Mucosa of descending colon (tissue), 3 donors: ENCODE measurements around the gene CASP14. TPM values are rescaled to one million over a fixed set of nuclear protein-coding genes. Genes with fewer than 3 reads are reported as not detected.

Source experiments
- ATAC-seq: fragments of 200-7000 bp; cut with Tn5 transposase; one replicate; pipeline ENCODE4 v1.9.1; 2020; ENCODE audit warnings: mild to moderate bottlenecking, moderate library complexity
- DNase-seq, 3 donors: peaks; one replicate each; pipeline ENCODE4 v3.0.0-alpha.2; 2020
- H3K36me3 ChIP-seq: fragments of 200-600 bp; one replicate; pipeline ENCODE4 v1.8.0; 2021; ENCODE audit warnings: low read depth, mild to moderate bottlenecking
- H3K4me1 ChIP-seq: fragments of 200-600 bp; one replicate; pipeline ENCODE4 v1.8.0; 2021; ENCODE audit warnings: low read depth, mild to moderate bottlenecking
- H3K4me3 ChIP-seq: fragments of 200-600 bp; one replicate; pipeline ENCODE4 v1.8.0; 2021; ENCODE audit warnings: mild to moderate bottlenecking
- H3K9me3 ChIP-seq: fragments of 200-600 bp; one replicate; pipeline ENCODE4 v1.8.0; 2021; ENCODE audit warnings: mild to moderate bottlenecking
- intact Hi-C, 2 donors: fragments of 100-400 bp; cut with DNase I in 1 of 2; cut with micrococcal nuclease in 1 of 2; formaldehyde crosslinking; loops; one replicate each; pipeline versions ENCODE4 v1.11.0 to v1.11.1; 2022; cut with DNase I, micrococcal nuclease
- total RNA-seq, 3 donors: library from RNA; stranded (reverse); fragmentation: NEBNext Ultra II Directional in 2 of 3; extraction: Animal tissue kit (Norgen Biotek cat#: 25700) in 2 of 3; gene quantifications; one replicate each; pipeline versions ENCODE4 v1.2.1 to v1.2.4, GENCODE V29; 2021 to 2023
- TF ChIP-seq, protein P1 (sequence below): fragments of 200-600 bp; IDR thresholded peaks from one replicate; pipeline ENCODE4 v1.8.0; 2022; ENCODE audit warnings: antibody characterized with exemption, mild to moderate bottlenecking
- donor health status: DM: no; HTN: no; CAD: no; lungs with moderate emphysema.
- donor health status: DM: no; HTN: no; CAD: no.
- donor health status: DM: no; HTN: yes; CAD: no.

Gene CASP14
- total RNA-seq, 3 donors from 2014 or later, result not detected

DNA sequence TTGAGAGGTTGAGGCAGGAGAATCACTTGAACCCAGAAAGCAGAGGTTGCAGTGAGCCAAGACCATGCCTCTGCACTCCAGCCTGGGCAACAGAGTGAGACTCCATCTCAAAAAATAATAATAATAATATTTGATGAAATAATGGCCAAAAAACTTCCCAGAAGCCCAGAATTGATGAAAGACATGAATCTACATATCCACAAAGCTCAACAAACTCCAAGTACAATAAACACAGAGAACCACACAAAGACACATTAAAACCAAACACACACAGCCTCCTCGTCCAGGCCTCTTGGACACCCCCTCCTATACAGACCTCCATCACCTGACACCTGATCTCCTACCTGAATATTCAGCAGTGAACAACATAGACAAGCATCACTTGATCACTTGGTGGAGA is 54.7 kb downstream of the CASP14 start:
- TF ChIP-seq, protein P1, sequence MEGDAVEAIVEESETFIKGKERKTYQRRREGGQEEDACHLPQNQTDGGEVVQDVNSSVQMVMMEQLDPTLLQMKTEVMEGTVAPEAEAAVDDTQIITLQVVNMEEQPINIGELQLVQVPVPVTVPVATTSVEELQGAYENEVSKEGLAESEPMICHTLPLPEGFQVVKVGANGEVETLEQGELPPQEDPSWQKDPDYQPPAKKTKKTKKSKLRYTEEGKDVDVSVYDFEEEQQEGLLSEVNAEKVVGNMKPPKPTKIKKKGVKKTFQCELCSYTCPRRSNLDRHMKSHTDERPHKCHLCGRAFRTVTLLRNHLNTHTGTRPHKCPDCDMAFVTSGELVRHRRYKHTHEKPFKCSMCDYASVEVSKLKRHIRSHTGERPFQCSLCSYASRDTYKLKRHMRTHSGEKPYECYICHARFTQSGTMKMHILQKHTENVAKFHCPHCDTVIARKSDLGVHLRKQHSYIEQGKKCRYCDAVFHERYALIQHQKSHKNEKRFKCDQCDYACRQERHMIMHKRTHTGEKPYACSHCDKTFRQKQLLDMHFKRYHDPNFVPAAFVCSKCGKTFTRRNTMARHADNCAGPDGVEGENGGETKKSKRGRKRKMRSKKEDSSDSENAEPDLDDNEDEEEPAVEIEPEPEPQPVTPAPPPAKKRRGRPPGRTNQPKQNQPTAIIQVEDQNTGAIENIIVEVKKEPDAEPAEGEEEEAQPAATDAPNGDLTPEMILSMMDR, result no peak
- ATAC-seq, result no peak
- no peaks in the 10 kb centered on the region for H3K4me1 ChIP-seq
- no peak overlapping the region for H3K4me3 ChIP-seq
- intact Hi-C loops, result no loop called here
- H3K36me3 ChIP-seq, result no peaks in the 10 kb centered on the region
- H3K9me3 ChIP-seq, result peaks cover 12% of the 10 kb centered on the region
- DNase-seq, result no peak

DNA sequence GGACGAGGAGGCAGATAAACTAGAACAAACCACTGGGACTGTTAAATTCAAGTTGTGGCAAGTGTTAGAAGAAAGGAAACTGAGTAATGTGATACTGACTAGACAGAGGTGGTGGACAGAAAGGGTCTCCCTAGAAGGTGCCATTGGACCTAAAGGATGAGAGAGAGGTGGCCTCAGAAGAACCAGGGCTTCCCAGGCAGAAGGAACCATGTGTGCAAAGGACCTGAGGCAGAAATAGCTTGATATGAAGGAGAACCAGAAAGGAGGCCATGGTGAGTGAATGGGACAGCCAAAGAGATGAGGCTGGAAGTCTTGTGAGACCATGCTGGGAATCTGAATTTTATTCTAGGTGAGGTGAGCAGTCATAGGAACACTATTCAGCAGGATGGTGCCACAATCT is 55.1 kb downstream of the CASP14 start:
- H3K36me3 ChIP-seq, result no peaks in the 10 kb centered on the region
- no peaks in the 10 kb centered on the region for H3K4me1 ChIP-seq
- TF ChIP-seq, protein P1, result no peak
- DNase-seq (no peak), ATAC-seq (no peak)
- peaks cover 12% of the 10 kb centered on the region for H3K9me3 ChIP-seq
- intact Hi-C loops, result no loop called here
- no peak overlapping the region for H3K4me3 ChIP-seq

DNA sequence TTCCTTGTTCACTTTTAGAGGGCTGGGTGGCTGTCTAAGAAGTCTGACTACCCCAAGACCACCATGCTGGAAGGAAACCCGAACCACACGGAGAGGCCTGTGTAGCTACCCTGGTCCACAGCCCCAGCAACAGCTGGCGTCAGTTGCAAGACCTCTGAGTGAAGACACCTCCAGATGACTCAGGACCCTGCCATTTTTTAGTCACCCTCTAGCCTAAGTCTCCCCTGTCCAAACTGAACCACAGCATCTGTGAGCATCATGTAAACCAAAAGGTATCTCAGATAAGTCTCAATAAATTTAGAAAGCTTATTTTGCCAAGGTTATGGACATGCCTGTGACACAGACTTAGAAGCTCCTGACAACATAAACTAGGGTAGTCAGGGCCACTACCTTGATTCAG is 55.8 kb downstream of the CASP14 start:
- Histone ChIP-seq H3K4me3 (no peak overlapping the region), H3K36me3 (no peaks in the 10 kb centered on the region), H3K4me1 (no peaks in the 10 kb centered on the region), H3K9me3 (peaks cover 12% of the 10 kb centered on the region)
- no peak for DNase-seq
- intact Hi-C loops, result no loop called here
- no peak for ATAC-seq
- TF ChIP-seq, protein P1, result no peak

DNA sequence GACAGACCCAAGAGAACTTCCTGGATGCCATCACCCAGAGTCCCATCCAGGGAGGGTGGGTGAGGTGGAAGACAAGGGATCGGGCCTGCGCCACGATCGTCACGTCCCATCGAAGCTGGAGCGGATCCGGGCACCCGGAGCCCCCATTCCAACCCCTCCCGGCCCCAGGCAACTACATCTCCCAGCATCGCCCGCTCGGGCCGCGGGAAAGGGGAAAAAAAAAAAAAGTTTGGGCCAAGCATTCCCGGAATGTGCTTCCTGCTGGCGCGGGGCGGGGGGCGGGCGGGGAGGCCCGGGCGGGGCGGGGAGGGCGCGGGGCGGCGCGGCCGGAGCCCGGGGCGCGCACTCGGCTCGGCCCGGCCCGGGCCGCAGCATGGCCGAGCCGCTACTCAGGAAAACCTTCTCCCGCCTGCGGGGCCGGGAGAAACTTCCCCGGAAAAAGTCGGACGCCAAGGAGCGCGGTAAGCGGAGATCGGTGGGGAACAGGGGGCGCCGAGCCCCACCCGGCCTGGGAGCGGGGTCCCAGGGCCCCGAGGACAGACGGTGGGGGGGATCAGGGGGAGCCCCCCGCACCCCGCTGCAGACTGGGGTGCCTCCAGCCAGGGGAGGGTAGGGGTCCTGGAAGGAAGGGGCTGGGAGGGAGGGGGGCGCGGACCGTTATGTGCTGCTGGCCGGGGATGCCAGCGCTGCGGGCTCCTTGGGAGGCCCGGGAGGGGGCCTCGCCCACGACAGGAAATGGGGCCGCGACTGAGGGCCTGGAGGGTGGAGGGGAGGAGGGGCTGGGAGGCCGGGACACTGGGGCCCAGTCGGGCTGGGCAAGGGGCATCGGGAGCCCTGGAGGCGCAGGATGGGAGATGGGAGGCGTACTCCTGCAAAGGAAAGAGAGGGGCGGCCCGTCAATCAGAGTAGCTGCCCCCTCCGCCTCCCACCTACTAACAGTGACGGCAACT is 58.1 kb downstream of the CASP14 start, which contains the start of gene SYDE1:
Gene SYDE1 (plus strand): TSS at position 341 of the 950 bp plus-strand sequence. CDS start 33 bp downstream, at position 374.
- DNase-seq (no peak), ATAC-seq (peak; percentile 30)
- intact Hi-C loops, result no loop called here

More for the DNA sequence above, 58.1 kb downstream of the CASP14 start, which contains the start of gene SYDE1:
- no peaks in the 10 kb centered on the region for H3K36me3 ChIP-seq
- H3K4me1 ChIP-seq, result no peaks in the 10 kb centered on the region
- peaks cover 12% of the 10 kb centered on the region for H3K9me3 ChIP-seq
- TF ChIP-seq, protein P1, result no peak
- peak within 1 kb of the TSS; percentile 17 for H3K4me3 ChIP-seq

Other genes starting within 250 kb of the CASP14 start
- gene OR7A5, start 214.3 kb upstream of the CASP14 start, total RNA-seq, result not detected
- not detected for gene OR7C1, start 214.3 kb upstream of the CASP14 start, total RNA-seq
- not detected for gene OR7A10, start 200.6 kb upstream of the CASP14 start, total RNA-seq
- gene OR7A17, start 163.3 kb upstream of the CASP14 start, total RNA-seq, result not detected
- gene OR7C2, start 108.0 kb upstream of the CASP14 start, total RNA-seq, result not detected
- gene SLC1A6, start 69.6 kb upstream of the CASP14 start, total RNA-seq, result not detected
- gene OR1I1, start 32.7 kb downstream of the CASP14 start, total RNA-seq, result not detected
- 10 to 100 TPM in 1 of 3 donors, 1 to 10 TPM in 2; 3.8 to 32.5 (median 4.1) TPM for gene SYDE1, start 57.9 kb downstream of the CASP14 start, total RNA-seq
- gene NOTCH3, start 151.5 kb downstream of the CASP14 start, total RNA-seq, result 10 to 100 TPM in 2 of 3 donors, 1 to 10 TPM in 1; 3.8 to 13.3 (median 13.0) TPM
- gene EPHX3, start 183.0 kb downstream of the CASP14 start, total RNA-seq, result under 1 TPM in 1 of 3 donors, not detected in 2; 0.58 TPM